Skeletal muscle cell (primary cell): ENCODE data around the gene VPS16.
A peak's percentile ranks its signal among the peaks of the same experiment; 100 is the strongest.

Experiments used
- DNase-seq: peaks from one replicate; pipeline ENCODE4 v3.0.0-alpha.2; 2010; ENCODE audit warnings: low read depth
- H3K4me3 ChIP-seq: 2 replicates; pipeline ENCODE4 v1.5.1; 2011; ENCODE audit warnings: low read depth, mild to moderate bottlenecking, control low read depth, low read length, moderate library complexity

Gene VPS16

GRCh38 chr20:2865101-2865500 is 24.6 kb downstream of the VPS16 start:
- DNase-seq = no peak
- H3K4me3 ChIP-seq = no peak overlapping the region

DNA sequence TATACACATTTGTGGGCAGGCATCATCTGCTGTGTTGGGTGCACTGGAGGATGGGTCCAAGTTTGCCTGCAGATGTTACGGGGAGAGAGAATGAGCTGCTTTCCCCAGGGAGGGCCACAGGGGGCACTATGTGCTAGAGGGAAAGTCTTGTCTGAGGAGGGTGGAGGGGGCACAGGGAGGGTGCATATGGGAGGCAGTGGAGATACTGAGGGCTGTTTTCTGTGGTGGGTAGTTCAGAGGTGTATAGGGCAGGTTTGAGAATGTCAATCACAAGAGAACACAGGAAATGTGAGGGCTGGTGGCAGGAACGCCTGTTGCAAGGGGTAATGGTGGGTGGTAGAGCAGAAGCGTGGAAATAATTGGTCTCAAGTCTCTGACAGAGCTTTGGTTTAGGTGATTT is 25.1 kb downstream of the VPS16 start:
- no peak for DNase-seq

DNA sequence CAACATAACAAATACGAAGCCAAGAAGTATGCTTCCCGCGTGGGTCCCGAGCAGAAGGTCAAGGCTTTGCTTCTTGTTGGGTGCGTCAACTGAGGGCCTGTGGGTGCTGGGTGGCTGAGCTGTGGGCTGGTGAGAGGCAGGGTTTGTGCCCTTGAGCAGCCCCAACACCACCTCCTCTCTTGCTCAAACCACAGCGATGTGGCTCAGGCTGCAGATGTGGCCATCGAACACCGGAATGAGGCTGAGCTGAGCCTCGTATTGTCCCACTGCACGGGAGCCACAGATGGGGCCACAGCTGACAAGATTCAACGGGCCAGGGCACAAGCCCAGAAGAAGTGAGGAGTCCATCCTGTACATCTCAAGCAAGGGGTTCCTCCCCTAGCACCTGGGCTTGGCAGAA is 25.7 kb downstream of the VPS16 start:
- H3K4me3 ChIP-seq = no peak overlapping the region
- DNase-seq = no peak

More for the DNA sequence above, 25.1 kb downstream of the VPS16 start:
- no peak overlapping the region for H3K4me3 ChIP-seq

- H3K4me3 ChIP-seq = no peak overlapping the region
- DNase-seq = no peak
These were observed 26.7 kb downstream of the VPS16 start for GRCh38 chr20:2867081-2867864.

DNA sequence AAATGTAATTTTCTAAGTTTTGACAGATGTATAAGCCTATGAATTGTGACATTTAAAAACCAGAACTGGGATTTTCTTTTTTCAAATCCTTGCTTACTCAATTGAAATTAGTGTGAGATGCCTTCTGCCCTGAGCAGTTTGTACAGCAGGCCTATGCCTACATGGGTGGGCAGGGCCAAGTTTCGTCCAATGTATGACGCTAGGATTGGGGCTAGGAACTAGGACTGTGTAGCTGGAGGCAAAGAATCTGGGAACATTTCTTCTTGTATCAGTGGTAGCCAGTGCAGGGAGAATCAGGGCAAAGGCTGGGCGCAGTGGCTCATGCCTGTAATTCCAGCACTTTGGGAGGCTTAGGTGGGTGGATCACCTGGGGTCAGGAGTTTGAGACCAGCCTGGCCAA is 28.8 kb downstream of the VPS16 start:
- no peak overlapping the region for H3K4me3 ChIP-seq
- no peak for DNase-seq

DNA sequence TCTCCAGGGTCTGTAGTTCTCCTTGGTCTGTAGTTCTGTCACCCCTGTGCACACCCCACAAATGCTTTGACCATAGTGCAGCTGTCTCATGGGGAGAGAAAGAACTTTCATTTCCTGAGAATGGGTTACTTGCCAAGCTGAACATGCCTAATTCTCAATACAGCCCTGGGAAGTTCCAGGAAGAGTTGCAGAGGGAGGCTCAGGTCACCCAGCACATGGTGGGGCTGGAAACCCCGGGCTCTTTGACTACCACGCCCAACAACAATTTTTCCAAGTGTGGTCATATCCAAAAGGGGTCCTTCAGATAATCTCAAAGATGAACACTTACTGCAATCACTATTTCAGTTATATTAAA is 30.5 kb downstream of the VPS16 start:
- no peak overlapping the region for H3K4me3 ChIP-seq
- DNase-seq = no peak

DNA sequence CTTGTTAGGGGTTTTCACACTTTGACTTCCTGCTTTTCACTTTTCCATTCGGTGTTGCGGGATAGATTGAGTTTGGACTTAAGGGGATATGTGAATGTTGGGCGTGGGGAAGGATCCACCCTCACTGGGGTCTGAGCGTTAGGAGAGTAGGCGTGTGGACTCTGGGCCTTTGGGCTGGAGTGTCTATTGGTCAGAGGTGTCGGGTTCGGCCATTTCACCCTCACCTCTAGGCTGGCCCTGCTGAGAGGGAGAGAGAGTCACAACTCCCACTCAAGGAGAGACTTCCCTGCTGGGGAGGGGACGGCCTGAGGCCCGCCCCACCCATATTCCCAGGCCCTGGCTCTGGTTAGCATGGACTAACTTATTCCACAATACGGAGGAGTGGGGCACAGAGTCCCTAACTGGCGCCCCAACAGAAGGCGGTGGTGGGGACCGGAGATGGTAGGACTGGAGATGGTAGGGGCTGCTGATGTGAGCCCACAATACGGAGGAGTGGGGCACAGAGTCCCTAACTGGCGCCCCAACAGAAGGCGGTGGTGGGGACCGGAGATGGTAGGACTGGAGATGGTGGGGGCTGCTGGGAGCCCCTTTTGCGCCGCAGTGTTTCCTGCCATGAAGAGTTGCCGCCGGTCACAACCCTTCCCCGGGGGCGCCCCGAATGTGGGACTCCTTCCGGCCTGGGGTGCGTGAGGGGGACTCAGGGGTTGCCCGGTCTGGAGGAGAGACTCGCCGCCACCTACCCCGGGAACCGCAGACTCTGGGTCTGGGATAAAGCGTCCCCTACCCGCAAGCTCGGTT is 31.3 kb downstream of the VPS16 start:
- DNase-seq = no peak
- H3K4me3 ChIP-seq = peak overlapping the region; percentile 77

DNA sequence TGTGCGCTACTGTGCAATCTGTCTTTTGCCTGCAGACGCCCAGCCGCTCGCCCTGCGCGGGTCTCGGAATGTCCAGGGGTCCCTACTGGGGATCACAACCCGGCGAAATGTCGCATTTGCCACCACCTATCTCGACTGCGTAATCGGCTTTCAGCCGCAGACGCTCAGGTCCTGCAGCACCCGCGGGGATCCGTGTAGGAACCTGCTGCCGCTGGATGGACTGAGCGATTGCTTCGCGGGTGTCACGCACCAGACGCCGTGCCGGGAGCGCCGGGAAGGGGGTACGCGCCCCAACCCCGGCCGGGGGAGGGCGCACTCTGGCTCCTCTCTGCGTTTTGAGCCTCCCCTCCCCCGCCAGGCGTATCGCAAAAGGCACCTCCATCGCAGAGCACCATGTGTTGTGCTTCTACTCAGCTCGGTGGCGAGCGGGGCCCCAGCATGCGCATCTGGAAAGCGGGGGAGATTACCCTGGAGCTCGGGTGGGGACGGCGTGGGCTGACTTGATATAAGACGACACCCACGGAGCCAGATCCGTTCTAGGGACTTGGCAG is 32.0 kb downstream of the VPS16 start:
- H3K4me3 ChIP-seq = peak overlapping the region; percentile 77
- DNase-seq = no peak

- H3K4me3 ChIP-seq = peak within 1 kb of the TSS; percentile 77
These were observed 32.6 kb downstream of the VPS16 start, which contains the start of gene PTPRA for GRCh38 chr20:2873010-2873746. TSS of gene PTPRA (plus strand) at chr20:2873481. CDS start at chr20:2964278, 90,797 bp downstream.

GRCh38 chr20:2873747-2874041 is 33.1 kb downstream of the VPS16 start:
- no peak for DNase-seq
- H3K4me3 ChIP-seq = peak overlapping the region; percentile 77

More at GRCh38 chr20:2873010-2873746, 32.6 kb downstream of the VPS16 start, which contains the start of gene PTPRA:
- DNase-seq = peak; percentile 62

GRCh38 chr20:2874456-2874855 is 33.9 kb downstream of the VPS16 start:
- H3K4me3 ChIP-seq = peak overlapping the region; percentile 77
- no peak for DNase-seq

DNA sequence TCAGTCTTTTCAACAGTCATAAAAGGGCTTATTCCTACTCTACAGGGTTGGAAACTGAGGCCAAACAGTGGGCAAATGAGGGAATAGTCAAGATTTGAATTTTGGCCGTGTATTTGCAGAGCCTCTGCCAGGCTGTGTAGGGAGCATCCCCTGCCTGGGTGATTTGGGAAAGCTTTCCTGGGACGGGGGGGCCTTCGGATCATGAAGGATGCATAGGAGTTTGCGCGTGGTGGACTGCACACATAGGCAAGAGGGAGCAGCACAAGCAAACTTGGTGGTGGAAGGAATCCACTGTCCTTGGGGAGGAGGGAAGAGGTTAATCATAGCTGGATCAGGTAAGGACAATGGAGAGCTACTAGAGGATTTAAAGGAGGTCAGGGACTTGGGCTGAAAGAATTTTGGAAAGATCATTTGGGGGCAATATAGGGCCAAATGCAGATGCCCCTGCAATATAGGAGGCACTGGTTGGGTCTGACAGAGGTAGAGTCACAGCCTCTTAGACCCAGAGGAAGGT is 35.2 kb downstream of the VPS16 start:
- H3K4me3 ChIP-seq = no peak overlapping the region
- DNase-seq = no peak

DNA sequence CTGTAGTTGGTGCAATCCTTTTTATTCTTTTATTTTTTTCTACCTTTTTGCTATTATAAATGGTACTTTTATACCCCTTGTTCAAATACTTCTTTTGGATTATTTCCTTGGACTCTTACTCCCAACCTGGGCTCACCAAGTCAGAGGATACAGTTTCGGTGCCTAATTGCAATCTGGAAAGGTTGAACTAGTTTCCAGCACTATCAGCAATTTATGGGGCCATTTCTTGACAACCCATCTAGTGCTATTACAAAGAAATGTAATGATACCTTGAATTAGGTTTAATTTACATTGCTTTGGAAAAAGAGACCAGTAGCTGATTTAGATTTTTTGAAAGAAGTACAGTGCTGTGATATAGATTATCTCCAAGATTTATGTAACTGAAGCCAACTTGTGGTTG is 38.0 kb downstream of the VPS16 start:
- no peak for DNase-seq
- H3K4me3 ChIP-seq = no peak overlapping the region

GRCh38 chr20:2879146-2879545 is 38.6 kb downstream of the VPS16 start:
- DNase-seq = peak; percentile 64
- no peak overlapping the region for H3K4me3 ChIP-seq

DNA sequence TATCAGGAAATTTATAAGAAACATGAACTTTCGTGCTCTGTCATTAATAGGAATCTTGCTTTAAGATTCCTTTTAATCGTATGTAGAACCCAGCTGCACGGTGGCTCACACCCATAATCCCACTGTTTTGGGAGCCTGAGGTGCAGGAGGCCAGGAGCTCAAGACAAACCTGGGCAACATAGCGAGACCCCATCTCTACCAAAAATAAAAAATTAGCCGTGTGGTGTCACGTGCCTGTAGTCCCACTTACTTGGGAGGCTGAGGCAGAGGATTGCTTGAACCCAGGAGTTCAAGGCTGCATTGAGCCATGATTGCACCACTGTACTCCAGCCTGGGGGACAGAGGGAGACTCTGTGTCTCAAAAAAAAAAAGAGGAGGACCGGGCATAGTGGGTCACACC is 40.1 kb downstream of the VPS16 start:
- H3K4me3 ChIP-seq = no peak overlapping the region
- DNase-seq = no peak

DNA sequence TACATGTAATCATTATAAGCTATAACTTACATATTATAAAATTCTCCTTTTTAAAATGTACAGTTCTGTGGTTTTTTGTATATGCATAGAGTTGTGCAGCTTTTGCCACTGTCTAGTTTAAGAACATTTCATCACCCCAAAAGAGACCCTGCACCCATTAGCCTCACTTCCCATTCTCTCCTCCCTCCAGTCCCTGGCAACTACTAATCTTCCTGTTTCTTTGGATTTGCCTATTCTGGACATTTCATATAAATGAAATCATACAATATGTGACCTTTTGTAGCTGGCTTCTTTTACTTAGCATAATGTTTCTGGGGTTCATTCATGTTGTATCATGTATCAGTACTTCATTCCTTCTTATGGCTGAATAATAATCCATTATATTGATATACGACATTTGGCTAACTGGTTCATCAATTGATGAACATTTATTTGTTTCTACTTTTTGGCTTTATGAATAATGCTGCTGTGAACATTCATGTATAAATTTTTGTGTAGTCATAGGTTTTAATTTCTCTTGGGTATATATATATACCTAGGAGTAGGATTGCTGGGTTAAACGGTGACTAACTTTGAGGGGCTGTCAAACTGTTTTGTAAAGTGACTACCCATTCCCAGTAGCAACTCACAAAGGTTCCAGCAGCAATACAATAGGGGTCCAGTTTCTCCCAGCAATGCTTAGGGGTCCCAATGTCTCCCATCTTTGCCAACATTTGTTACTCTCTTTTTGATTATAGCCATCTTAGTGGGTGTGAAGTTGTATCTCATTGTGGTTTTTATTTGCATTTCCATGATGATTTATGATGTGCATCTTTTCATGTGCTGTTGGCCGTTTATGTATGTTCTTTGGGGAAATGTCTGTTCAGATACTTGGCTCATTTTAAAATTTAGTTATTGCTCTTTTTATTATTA is 43.4 kb downstream of the VPS16 start:
- H3K4me3 ChIP-seq = no peak overlapping the region
- DNase-seq = no peak

- H3K4me3 ChIP-seq = no peak overlapping the region
- no peak for DNase-seq
These were observed 47.2 kb downstream of the VPS16 start for GRCh38 chr20:2887715-2888114.

GRCh38 chr20:2888224-2888955 is 47.8 kb downstream of the VPS16 start:
- H3K4me3 ChIP-seq = no peak overlapping the region
- DNase-seq = no peak
